ENCODE measurements around the gene RNF186.
"Not testable (repeated sequence)": the region's sequence is repeated elsewhere in the genome, so short reads cannot be mapped to it uniquely, and the experiment has no call there.

RNF186 gene

DNA sequence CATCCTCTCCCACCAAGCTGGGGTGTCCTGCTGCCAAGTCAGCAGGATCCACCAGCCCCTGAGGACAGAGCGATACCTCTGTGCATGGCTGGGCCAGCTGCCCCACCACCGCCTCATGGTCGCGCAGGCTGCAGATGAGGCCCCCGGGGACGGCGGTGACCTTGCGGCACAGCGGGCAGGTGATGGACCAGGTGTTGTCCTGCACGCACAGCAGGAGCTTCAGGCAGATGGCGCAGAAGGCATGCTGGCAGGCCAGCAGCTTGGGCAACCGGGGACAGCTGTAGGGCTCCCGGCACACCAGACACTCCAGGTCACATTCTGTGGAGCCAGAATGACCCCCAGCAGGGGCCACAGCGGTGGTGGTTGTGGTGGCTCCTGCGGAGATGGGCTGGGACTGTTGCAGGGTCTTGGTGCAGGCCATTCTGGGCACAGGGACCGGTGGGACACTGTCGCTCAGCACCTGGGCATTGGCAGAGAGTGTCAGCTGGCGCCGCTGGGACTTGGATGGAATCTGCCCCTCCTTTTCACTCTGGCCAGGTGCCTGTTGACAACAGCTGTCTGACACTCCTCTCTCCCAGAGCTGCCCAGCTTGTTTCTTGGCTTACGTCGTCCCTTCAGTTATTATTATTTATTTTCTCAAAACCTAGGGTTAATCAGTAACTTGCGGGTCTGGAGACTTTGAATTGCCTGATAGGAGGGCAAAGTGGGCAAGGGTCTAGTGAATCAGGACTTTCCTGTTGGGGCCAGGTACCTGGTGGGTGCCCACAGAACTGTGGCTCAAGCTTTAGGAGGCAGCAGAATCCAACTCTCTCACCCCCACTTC lies at the start of gene RNF186:
TSS of gene RNF186 (minus strand) at position 603 of the 823 bp plus-strand sequence. CDS start at position 421, 182 bp downstream.
- DNase-seq (ENCODE audit: low read depth in 3 of 3, low spot score in 1 of 3) = no peak

GRCh38 chr1:19864570-19865160 lies 49.6 kb upstream of the RNF186 start:
- DNase-seq (ENCODE audit: low read depth in 3 of 3, low spot score in 1 of 3) = no peak

DNA sequence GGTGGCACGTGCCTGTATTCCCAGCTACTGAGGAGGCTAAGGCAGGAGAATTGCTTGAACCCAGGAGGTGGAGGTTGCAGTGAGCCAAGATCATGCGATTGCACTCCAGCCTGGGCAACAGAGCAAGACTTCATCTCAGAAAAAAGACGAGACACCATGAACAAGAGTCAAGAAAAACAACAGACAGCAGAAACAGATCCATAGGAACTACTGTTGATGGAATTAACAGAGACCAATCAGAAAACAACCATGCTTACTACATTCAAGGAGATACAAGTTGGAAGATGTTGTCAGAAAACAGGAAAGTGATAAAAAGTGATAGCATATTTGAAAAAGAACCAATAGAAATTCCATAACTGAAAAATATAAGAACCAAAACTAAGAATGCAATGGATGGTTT lies 47.9 kb upstream of the RNF186 start:
- DNase-seq (ENCODE audit: low read depth in 3 of 3, low spot score in 1 of 3) = no peak

DNA sequence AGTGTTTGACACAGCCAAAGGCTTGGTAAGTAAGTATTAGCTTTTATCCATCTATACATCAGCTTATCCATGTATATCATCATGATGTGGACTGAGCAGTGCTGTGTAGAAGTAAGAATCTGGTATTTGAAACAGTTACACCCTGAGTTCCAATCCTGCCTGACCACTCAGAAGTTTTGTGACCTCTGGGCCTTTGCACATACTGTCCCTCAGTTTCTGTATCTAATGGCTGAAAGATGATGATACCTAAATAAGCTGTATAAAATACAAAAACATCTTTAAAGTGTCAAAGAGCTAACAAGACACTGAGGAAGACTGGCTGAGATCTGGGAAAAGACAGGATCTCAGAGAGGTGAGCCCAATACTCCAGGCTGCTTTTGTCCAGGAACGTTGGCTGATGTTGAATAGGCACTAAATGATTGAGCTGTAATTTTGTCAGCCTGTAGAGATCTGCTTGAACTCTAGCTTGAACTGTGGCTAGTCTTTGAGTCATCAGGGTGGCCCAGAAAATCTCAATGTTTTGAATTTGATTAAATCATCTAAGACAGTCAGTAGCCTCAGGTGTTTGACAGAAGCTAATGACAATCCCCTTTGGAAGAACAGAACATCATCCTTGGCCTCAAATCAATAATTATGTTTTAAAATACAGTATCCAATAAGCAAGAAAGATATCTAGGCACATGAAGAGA lies 46.9 kb upstream of the RNF186 start:
- no peak for DNase-seq (ENCODE audit: low read depth in 3 of 3, low spot score in 1 of 3)

- no peak for DNase-seq (ENCODE audit: low read depth in 3 of 3, low spot score in 1 of 3)
These were observed 46.0 kb upstream of the RNF186 start for GRCh38 chr1:19861034-19861433.

GRCh38 chr1:19860418-19860817 lies 45.3 kb upstream of the RNF186 start:
- no peak for DNase-seq (ENCODE audit: low read depth in 3 of 3, low spot score in 1 of 3)

- DNase-seq (ENCODE audit: low read depth in 3 of 3, low spot score in 1 of 3) = no peak
These were observed 44.8 kb upstream of the RNF186 start for GRCh38 chr1:19859876-19860275.

- no peak for DNase-seq (ENCODE audit: low read depth in 3 of 3, low spot score in 1 of 3)
These were observed 43.8 kb upstream of the RNF186 start for GRCh38 chr1:19858893-19859292.

DNA sequence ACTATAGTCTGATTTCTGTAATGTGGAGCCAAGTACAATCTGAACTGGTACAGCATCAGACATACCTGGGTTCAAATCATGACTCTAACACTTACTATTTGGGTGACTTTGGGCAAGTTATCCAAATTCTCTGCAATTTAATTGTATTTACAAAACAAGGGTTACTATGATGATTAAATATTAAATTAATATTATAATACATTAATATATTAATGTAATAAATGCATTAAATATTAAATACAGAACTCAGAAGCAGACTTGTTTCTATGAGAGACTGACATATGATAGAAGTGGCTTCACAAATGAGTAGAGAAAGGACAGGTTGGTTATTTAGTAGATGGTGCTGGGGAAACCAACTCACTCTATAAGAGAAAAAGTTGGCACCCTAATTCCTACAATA lies 39.8 kb upstream of the RNF186 start:
- no peak for DNase-seq (ENCODE audit: low read depth in 3 of 3, low spot score in 1 of 3)

- DNase-seq (ENCODE audit: low read depth in 3 of 3, low spot score in 1 of 3) = no peak
These were observed 37.0 kb upstream of the RNF186 start for GRCh38 chr1:19852036-19852435.

- DNase-seq (ENCODE audit: low read depth in 3 of 3, low spot score in 1 of 3) = no peak
These were observed 35.1 kb upstream of the RNF186 start for GRCh38 chr1:19850214-19850613.

DNA sequence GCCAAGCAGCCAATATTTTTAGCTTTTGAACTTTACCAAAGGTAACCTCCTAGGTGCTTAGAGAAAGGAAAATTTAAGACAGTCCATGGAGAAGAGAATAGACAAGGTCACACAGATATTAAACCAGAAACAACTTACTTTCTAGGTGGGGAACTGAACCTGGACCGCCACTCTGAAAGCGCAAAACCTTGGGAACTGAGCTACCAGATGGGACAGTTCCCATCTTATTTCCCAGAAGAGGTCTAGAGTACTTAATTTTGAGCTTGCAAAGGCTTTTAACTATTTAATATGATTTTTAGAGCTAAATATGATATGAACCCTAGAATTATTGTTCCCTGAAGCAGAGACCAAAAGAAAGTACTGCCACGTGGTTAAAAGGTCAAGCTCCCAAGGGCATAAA lies 34.2 kb upstream of the RNF186 start:
- DNase-seq (ENCODE audit: low read depth in 3 of 3, low spot score in 1 of 3) = not testable (repeated sequence)

GRCh38 chr1:19847334-19847733 lies 32.3 kb upstream of the RNF186 start:
- not testable (repeated sequence) for DNase-seq (ENCODE audit: low read depth in 3 of 3, low spot score in 1 of 3)

GRCh38 chr1:19846338-19846737 lies 31.3 kb upstream of the RNF186 start:
- no peak for DNase-seq (ENCODE audit: low read depth in 3 of 3, low spot score in 1 of 3)

DNA sequence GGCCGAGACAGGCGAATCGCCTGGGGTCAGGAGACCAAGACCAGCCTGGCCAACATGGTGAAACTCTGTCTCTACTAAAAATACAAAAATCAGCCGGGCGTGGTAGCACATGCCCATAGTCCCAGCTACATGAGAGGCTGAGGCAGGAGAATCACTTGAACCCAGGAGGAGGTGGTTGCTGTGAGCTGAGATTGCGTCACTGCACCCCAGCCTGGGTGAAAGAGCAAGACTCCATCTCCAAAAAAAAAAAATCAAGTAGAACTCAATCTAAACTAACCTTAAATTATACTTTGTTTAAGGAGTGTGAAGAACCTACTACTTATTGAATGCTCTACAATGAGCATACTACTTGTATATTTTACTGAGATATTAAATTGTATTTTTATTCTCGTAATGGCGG lies 30.5 kb upstream of the RNF186 start:
- DNase-seq (ENCODE audit: low read depth in 3 of 3, low spot score in 1 of 3) = no peak

GRCh38 chr1:19844731-19845495 lies 29.8 kb upstream of the RNF186 start:
- DNase-seq (ENCODE audit: low read depth in 3 of 3, low spot score in 1 of 3) = no peak

DNA sequence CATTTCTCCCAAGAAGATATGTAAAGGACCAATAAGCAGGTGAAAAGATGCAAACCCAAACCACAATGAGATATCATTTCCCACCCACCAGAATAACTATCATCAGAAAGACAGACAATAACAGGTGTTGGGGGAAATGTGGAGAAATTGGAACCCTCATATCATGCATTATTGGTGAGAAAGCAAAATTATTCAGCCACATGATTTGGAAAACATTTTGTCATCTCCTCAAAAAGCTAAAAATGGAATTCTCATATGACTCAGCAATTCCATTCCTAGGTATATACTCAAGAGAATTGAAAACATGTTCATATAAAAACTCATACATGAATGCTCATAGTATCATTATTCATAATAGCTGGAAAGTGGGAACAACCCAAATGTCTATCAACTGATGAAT lies 25.1 kb upstream of the RNF186 start:
- DNase-seq (ENCODE audit: low read depth in 3 of 3, low spot score in 1 of 3) = no peak

DNA sequence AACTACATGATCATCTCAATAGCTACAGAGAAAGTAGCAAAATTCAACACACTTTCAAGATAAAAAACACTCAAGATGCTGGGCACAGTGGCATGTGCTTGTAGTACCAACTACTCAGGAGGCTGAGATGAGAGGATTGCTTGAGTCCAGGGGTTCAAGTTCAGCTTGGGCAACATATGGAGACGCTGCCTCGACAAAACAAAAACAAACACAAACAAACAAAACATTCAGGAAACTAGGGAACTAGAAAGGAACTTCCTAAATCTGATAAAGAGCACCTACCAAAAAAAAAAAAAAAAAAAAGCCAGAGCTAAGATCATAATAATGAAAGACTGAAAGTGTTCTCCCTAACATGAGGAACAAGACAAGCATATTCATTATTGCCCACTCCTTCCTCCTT lies 22.8 kb upstream of the RNF186 start:
- DNase-seq (ENCODE audit: low read depth in 3 of 3, low spot score in 1 of 3) = no peak

DNA sequence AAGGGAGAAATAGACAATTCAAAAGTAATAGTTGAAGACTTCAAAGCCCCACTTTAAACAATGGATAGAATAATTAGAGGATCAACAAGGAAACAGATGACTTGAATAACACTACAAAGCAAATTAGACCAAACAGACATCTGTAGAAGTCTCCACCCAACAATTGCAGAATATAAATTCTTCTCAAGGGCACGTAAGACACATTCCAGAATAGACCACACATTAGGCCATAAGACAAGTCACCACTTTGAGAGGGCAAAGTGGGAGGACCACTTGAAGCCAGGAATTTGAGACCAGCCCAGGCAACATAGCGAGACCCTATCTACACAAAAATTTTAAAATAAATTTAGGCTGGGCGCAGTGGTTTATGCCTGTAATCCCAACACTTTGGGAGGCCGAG lies 20.5 kb upstream of the RNF186 start:
- no peak for DNase-seq (ENCODE audit: low read depth in 3 of 3, low spot score in 1 of 3)

DNA sequence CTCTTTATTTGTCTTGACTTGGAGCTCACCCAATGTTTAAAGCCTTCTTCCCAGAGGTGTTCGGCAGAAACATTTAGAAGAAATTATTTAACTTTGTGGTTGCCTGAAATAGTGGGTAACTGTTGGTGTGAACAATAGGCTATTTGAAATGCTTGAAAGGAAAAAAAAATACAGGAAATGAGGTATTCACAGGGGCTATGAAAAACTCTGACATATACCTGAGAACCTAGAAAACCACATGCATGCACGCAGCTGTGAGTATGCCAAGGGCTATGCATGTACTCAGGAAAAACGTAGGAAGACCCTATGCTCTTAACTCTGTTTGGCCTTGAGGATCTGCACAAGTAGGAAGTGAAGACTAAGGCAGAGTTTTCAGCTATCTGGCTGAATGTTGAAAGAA lies 16.4 kb upstream of the RNF186 start:
- no peak for DNase-seq (ENCODE audit: low read depth in 3 of 3, low spot score in 1 of 3)

DNA sequence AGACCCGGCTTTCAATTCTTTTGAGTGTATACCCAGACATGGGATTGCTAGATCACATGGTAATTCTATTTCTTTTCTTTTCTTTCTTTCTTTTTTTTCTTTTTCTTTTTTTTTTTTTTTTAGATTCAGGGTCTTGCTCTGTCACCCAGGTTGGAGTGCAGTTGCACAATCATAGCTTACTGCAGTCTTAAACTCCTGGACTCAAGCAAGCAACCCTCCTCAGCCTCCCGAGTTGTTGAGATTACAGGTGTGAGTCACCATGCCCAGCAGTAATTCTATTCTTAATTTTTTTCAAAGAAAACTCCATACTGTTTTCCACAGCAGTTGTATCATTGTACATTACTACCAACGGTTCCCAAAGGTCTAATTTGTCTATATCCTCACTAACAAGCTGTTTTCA lies 13.5 kb upstream of the RNF186 start:
- no peak for DNase-seq (ENCODE audit: low read depth in 3 of 3, low spot score in 1 of 3)

DNA sequence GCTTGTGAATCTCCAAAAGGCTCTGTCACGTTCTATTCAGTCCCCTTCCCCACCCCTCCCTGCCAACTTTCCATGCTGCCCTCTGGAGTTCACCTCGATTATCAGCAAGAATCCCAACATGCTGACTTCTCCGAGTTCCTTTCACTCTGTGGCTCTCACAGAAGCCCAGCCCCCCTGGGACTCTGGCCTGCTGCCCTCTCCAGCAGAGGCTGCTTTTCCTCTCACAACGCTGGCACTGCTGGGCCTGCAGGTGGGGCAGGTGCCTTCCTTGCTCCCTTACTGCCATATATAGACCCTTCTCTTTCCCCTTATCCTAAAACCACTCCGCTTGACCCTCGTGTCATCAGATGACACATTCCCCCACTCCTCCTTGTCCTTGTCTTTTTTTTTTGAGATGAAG lies 10.2 kb upstream of the RNF186 start:
- DNase-seq (ENCODE audit: low read depth in 3 of 3, low spot score in 1 of 3) = no peak
